ENCODE results near the gene COQ10A.

The COQ10A gene

DNA sequence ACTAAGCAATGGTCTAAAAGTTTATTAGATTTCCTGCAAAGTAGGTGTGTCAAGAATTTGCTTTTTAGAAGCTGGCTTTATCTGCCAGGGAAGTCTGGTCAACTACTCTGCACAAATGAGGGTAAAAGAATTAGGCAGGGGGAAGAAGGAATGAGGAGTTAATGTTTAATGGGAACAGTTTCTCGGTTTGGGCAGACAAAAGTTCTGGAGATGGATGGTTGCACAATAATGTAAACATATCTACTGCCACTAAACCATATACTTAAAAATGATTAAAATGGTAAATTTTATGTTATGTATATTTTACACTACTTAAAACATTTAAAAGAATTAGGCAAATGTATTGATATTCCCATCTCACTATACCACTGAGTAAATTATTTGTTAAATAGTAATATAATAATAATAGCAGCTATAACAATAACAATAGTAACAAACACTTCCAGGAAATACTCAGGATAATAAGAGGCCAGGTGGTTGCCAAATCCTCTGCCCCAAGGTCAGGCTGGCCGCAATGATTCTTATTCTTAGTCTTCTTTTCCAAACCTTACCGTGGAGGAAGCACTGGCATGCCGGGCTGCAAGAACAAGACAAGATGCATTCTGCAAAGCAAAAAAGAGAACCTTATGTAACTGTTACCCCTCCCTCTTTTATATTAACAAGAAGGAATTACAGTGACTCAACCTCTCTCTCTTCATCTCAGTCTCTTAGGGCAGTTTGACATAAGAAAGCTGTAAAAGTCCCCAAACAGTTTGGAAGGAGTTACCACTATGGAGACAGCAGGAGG is 19.5 kb downstream of the COQ10A start:
- Histone ChIP-seq H3K9me3 (ENCODE audit: low read length) (no peaks in the 10 kb centered on the region), H3K9ac (ENCODE audit: low read length) (no peak overlapping the region), H3K36me3 (ENCODE audit: insufficient read depth, low read length) (peaks cover 90% of the 10 kb centered on the region), H3K27ac (ENCODE audit: low read depth, low read length, poor library complexity, severe bottlenecking) (no peak overlapping the region), H3F3A (ENCODE audit: insufficient read depth, low read length) (no peaks in the 10 kb centered on the region), H3K27me3 (ENCODE audit: insufficient read depth, low read length) (no peaks in the 10 kb centered on the region), H3K4me1 (ENCODE audit: insufficient read depth, low read length, severe bottlenecking) (no peaks in the 10 kb centered on the region), H2AFZ (ENCODE audit: low read length) (no peak overlapping the region), H3K4me3 (ENCODE audit: low read depth, low read length, poor library complexity, severe bottlenecking) (no peak overlapping the region), H3K79me2 (ENCODE audit: insufficient read depth, low read length) (peaks cover 30% of the 10 kb centered on the region), H4K20me1 (ENCODE audit: insufficient read depth, low read length) (no peaks in the 10 kb centered on the region), H3K4me2 (ENCODE audit: low read length) (no peak overlapping the region), H3K9me2 (ENCODE audit: low read depth, low read length) (no peaks in the 10 kb centered on the region)
- no peak for TF ChIP-seq CTCF (IDR thresholded peaks at IDR 0.05; ENCODE audit: low read length)
- TF ChIP-seq EZH2 (IDR thresholded peaks at IDR 0.05; ENCODE audit: borderline replicate concordance, low read length) = no peak

GRCh38 chr12:56288705-56289387 is 22.1 kb downstream of the COQ10A start:
- Histone ChIP-seq H3K27ac (ENCODE audit: low read depth, low read length, poor library complexity, severe bottlenecking) (no peak overlapping the region), H3K9me2 (ENCODE audit: low read depth, low read length) (no peaks in the 10 kb centered on the region), H3K79me2 (ENCODE audit: insufficient read depth, low read length) (peaks cover 49% of the 10 kb centered on the region), H3K9me3 (ENCODE audit: low read length) (no peaks in the 10 kb centered on the region), H3K36me3 (ENCODE audit: insufficient read depth, low read length) (peaks cover 78% of the 10 kb centered on the region), H3K27me3 (ENCODE audit: insufficient read depth, low read length) (no peaks in the 10 kb centered on the region), H2AFZ (ENCODE audit: low read length) (no peak overlapping the region), H3K9ac (ENCODE audit: low read length) (no peak overlapping the region), H3K4me3 (ENCODE audit: low read depth, low read length, poor library complexity, severe bottlenecking) (no peak overlapping the region), H3F3A (ENCODE audit: insufficient read depth, low read length) (no peaks in the 10 kb centered on the region), H3K4me2 (ENCODE audit: low read length) (no peak overlapping the region), H4K20me1 (ENCODE audit: insufficient read depth, low read length) (no peaks in the 10 kb centered on the region), H3K4me1 (ENCODE audit: insufficient read depth, low read length, severe bottlenecking) (peaks cover 6% of the 10 kb centered on the region)
- TF ChIP-seq EZH2 (IDR thresholded peaks at IDR 0.05; ENCODE audit: borderline replicate concordance, low read length) (no peak), CTCF (IDR thresholded peaks at IDR 0.05; ENCODE audit: low read length) (no peak)

GRCh38 chr12:56293795-56294194 is 27.1 kb downstream of the COQ10A start:
- Histone ChIP-seq H3K27me3 (ENCODE audit: insufficient read depth, low read length) (no peaks in the 10 kb centered on the region), H3K9ac (ENCODE audit: low read length) (no peak overlapping the region), H4K20me1 (ENCODE audit: insufficient read depth, low read length) (no peaks in the 10 kb centered on the region), H3K4me1 (ENCODE audit: insufficient read depth, low read length, severe bottlenecking) (peaks cover 34% of the 10 kb centered on the region), H3K36me3 (ENCODE audit: insufficient read depth, low read length) (peaks cover 73% of the 10 kb centered on the region), H3K9me3 (ENCODE audit: low read length) (no peaks in the 10 kb centered on the region), H3K4me3 (ENCODE audit: low read depth, low read length, poor library complexity, severe bottlenecking) (no peak overlapping the region), H3K9me2 (ENCODE audit: low read depth, low read length) (no peaks in the 10 kb centered on the region), H2AFZ (ENCODE audit: low read length) (no peak overlapping the region), H3K79me2 (ENCODE audit: insufficient read depth, low read length) (peaks cover 87% of the 10 kb centered on the region), H3K4me2 (ENCODE audit: low read length) (no peak overlapping the region), H3F3A (ENCODE audit: insufficient read depth, low read length) (no peaks in the 10 kb centered on the region), H3K27ac (ENCODE audit: low read depth, low read length, poor library complexity, severe bottlenecking) (no peak overlapping the region)
- TF ChIP-seq CTCF (IDR thresholded peaks at IDR 0.05; ENCODE audit: low read length) (no peak), EZH2 (IDR thresholded peaks at IDR 0.05; ENCODE audit: borderline replicate concordance, low read length) (no peak)

All from OCI-LY1 (cell line).